Esophagus muscularis mucosa (tissue), 4 donors: Measurements from ENCODE around the gene CTRL.
A peak's percentile ranks its signal among the peaks of the same experiment; 100 is the strongest.

Experiments used
- EP300 ChIP-seq: sonication (generic); formaldehyde crosslinking; IDR thresholded peaks from one replicate; pipeline ENCODE4 v1.6.1; 2017; ENCODE audit warnings: antibody characterized with exemption
- POLR2A ChIP-seq: fragments of 450-650 bp; IDR thresholded peaks from one replicate; pipeline ENCODE4 v1.6.1; 2017; ENCODE audit warnings: antibody characterized with exemption, moderate library complexity, mild to moderate bottlenecking, low read depth
- POLR2AphosphoS5 ChIP-seq, 2 donors: sonication (generic); formaldehyde crosslinking; IDR thresholded peaks; one replicate each; pipeline ENCODE4 v1.6.1; 2017; ENCODE audit warnings: antibody characterized with exemption in 2 of 2
- TF ChIP-seq, protein P1 (sequence below), 3 experiments: fragments of 200-600 bp in 2 of 3; fragments of 450-650 bp in 1 of 3; sonication (generic) in 2 of 3; IDR thresholded peaks; one replicate each; pipeline ENCODE4 v1.5.1; 2017 to 2019; ENCODE audit warnings: antibody characterized with exemption in 3 of 3, mild to moderate bottlenecking in 2 of 3, moderate library complexity in 1 of 3

DNA sequence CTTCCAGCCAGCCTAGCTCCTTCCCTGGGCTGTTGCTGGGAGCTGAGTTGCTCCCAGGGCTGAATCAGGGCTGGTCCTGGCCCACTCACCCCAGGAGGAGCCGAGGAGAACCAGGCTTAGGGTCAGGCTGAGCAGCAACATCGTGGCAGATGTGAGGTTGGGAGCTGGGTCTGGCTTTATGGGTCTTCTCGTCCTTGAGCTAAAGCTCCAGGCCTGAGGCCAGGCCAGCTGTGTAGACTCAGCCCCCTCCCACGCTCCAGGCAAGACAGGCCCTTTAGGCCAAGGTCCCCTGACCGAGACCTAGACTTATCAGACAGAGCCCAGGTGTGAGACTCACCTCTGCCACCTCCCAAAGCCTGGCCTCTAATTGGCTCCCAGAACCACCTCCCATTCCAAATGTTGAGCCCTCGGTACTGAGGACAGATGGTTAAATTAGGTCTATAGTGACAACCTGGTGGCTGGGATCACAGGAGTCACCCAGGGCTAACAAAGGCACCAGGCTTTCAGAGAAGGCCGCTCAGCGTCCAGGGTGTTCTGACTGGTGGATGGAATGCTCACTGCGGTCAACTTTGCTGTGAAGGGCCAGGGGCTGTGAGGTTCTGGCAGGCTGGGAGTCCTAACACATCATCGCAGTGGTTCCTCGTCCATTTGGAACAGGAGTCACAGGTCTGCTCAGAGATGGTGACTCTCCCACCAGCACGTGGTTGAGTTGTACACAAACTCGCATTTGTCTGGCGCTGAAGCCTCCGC lies at the start of gene CTRL:
- TF ChIP-seq EP300 (no peak), POLR2A (no peak), POLR2AphosphoS5 (IDR thresholded peaks at IDR 0.05) (no peak)
- TF ChIP-seq, protein P1, sequence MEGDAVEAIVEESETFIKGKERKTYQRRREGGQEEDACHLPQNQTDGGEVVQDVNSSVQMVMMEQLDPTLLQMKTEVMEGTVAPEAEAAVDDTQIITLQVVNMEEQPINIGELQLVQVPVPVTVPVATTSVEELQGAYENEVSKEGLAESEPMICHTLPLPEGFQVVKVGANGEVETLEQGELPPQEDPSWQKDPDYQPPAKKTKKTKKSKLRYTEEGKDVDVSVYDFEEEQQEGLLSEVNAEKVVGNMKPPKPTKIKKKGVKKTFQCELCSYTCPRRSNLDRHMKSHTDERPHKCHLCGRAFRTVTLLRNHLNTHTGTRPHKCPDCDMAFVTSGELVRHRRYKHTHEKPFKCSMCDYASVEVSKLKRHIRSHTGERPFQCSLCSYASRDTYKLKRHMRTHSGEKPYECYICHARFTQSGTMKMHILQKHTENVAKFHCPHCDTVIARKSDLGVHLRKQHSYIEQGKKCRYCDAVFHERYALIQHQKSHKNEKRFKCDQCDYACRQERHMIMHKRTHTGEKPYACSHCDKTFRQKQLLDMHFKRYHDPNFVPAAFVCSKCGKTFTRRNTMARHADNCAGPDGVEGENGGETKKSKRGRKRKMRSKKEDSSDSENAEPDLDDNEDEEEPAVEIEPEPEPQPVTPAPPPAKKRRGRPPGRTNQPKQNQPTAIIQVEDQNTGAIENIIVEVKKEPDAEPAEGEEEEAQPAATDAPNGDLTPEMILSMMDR (IDR thresholded peaks at IDR 0.05), result peak in 1 of 3 experiments; percentile 4
